Endothelial cell of umbilical vein (primary cell): ENCODE data around the gene HOMER1. TPM values are rescaled to one million over a fixed set of nuclear protein-coding genes. Genes with fewer than 3 reads are reported as not detected.

Source experiments
- BruUV-seq: library from RNA; stranded (reverse); fragments of 400-500 nt; replicated peaks from 2 replicates; lab custom pipeline; 2021; lab: Mats Ljungman, UMichigan
- CTCF ChIA-PET: fragments of 300-600, 350-600 bp; sonication (Branson Sonifier 250); formaldehyde crosslinking; loops from one replicate; lab custom pipeline; 2021; ENCODE audit warnings: antibody characterized with exemption, inconsistent platforms; lab: Charles Lee
- POLR2A ChIA-PET: fragments of 300-600, 350-600 bp; sonication (Branson Sonifier 250); formaldehyde crosslinking; loops from one replicate; lab custom pipeline; 2021; ENCODE audit warnings: antibody characterized with exemption, inconsistent platforms; lab: Charles Lee
- DNase-seq: peaks from one replicate; pipeline ENCODE4 v3.0.0-alpha.2; 2011; ENCODE audit warnings: low read depth, low spot score
- FAIRE-seq: peaks from 2 replicates; lab custom pipeline; 2011; peaks lifted over from hg19 to GRCh38; lab: Jason Lieb, UNC
- H2AFZ ChIP-seq: 2 replicates; pipeline ENCODE4 v1.6.0; 2012; ENCODE audit warnings: low read depth, low read length, control low read depth, inconsistent platforms
- H3K27ac ChIP-seq: 2 replicates; pipeline ENCODE4 v1.5.1; 2011; ENCODE audit warnings: low read depth, mild to moderate bottlenecking, control low read depth, low read length, moderate library complexity; ENCODE audit not compliant: insufficient read depth
- H3K27me3 ChIP-seq, 2 experiments: 2 replicates each; pipeline versions ENCODE4 v1.6.0 to v1.6.1; 2011; ENCODE audit warnings: low read length in 2 of 2, mixed read lengths in 1 of 2; ENCODE audit not compliant: control insufficient read depth in 2 of 2, insufficient read depth in 2 of 2
- H3K36me3 ChIP-seq, 2 experiments: 2 replicates in 1 of 2; 3 replicates in 1 of 2; pipeline ENCODE4 v1.5.1; 2011; ENCODE audit warnings: low read length in 2 of 2, mild to moderate bottlenecking in 1 of 2, moderate library complexity in 1 of 2; ENCODE audit not compliant: control insufficient read depth in 2 of 2, insufficient read depth in 2 of 2; ENCODE audit errors: extremely low read depth in 1 of 2
- H3K4me1 ChIP-seq: 3 replicates; pipeline ENCODE4 v1.5.1; 2011; ENCODE audit warnings: mild to moderate bottlenecking, low read length; ENCODE audit not compliant: control insufficient read depth, insufficient read depth; ENCODE audit errors: extremely low read depth
- H3K4me2 ChIP-seq: 2 replicates; pipeline ENCODE4 v1.6.1; 2011; ENCODE audit warnings: low read length, control low read depth, mixed read lengths; ENCODE audit not compliant: insufficient read depth
- H3K4me3 ChIP-seq, 3 experiments: fragments of 200-600 bp in 1 of 3; sonication (generic), shearing (Covaris generic) in 1 of 3; replicated peaks in 1 of 3; 2 replicates each; pipeline ENCODE4 v1.5.1; 2011 to 2016; ENCODE audit warnings: control low read depth in 3 of 3, low read length in 3 of 3, mild to moderate bottlenecking in 2 of 3, inconsistent platforms in 1 of 3, low read depth in 1 of 3, moderate library complexity in 1 of 3; ENCODE audit not compliant: insufficient read depth in 1 of 3
- H3K79me2 ChIP-seq: 2 replicates; pipeline ENCODE4 v1.6.0; 2012; ENCODE audit warnings: low read length, inconsistent platforms; ENCODE audit not compliant: control insufficient read depth, insufficient read depth
- H3K9ac ChIP-seq: replicated peaks from 2 replicates; pipeline ENCODE3; 2011; ENCODE audit warnings: low read length, control low read depth; ENCODE audit not compliant: insufficient read depth; ENCODE audit errors: extremely low read depth
- H3K9me1 ChIP-seq: replicated peaks from 3 replicates; pipeline ENCODE4 v1.6.0; 2011; ENCODE audit warnings: mild to moderate bottlenecking, low read length; ENCODE audit not compliant: control insufficient read depth, insufficient read depth; ENCODE audit errors: extremely low read depth
- H3K9me3 ChIP-seq: replicated peaks from 2 replicates; pipeline ENCODE4 v1.5.1; 2012; ENCODE audit warnings: low read length, inconsistent platforms; ENCODE audit not compliant: control insufficient read depth, insufficient read depth
- H4K20me1 ChIP-seq: replicated peaks from 2 replicates; pipeline ENCODE3; 2011; ENCODE audit warnings: mild to moderate bottlenecking, low read length; ENCODE audit not compliant: control insufficient read depth, insufficient read depth; ENCODE audit errors: extremely low read depth
- EZH2 ChIP-seq: IDR thresholded peaks from 2 replicates; pipeline ENCODE4 v1.6.1; 2012; ENCODE audit warnings: borderline replicate concordance, low read depth, mild to moderate bottlenecking, moderate library complexity, low read length, inconsistent platforms; ENCODE audit not compliant: severe bottlenecking
- FOS ChIP-seq: IDR thresholded peaks from 2 replicates; pipeline ENCODE4 v1.6.1; 2011; ENCODE audit warnings: mild to moderate bottlenecking, low read length, moderate library complexity, borderline replicate concordance; ENCODE audit not compliant: insufficient read depth
- GATA2 ChIP-seq: IDR thresholded peaks from 2 replicates; pipeline ENCODE4 v1.7.0; 2011; ENCODE audit warnings: low read depth, mild to moderate bottlenecking, moderate library complexity, mixed read lengths, low read length; ENCODE audit not compliant: insufficient read length, insufficient read depth
- JUN ChIP-seq: IDR thresholded peaks from 2 replicates; pipeline ENCODE4 v1.6.1; 2011; ENCODE audit warnings: borderline replicate concordance, low read depth; ENCODE audit not compliant: insufficient read length, insufficient read depth
- MYC ChIP-seq: IDR thresholded peaks from one replicate; pipeline ENCODE4 v1.6.1; 2011; ENCODE audit warnings: mild to moderate bottlenecking, low read depth, low read length
- POLR2A ChIP-seq: IDR thresholded peaks from 2 replicates; pipeline ENCODE4 v1.6.1; 2012; ENCODE audit warnings: low read depth, mild to moderate bottlenecking, control low read depth, low read length
- POLR2AphosphoS5 ChIP-seq: IDR thresholded peaks from 2 replicates; pipeline ENCODE4 v1.6.1; 2012; ENCODE audit warnings: low read depth, mild to moderate bottlenecking, control low read depth, low read length, moderate library complexity; ENCODE audit not compliant: insufficient read depth
- dilution Hi-C: fragments of 300-500 bp; cut with MboI; formaldehyde crosslinking; loops from one replicate; pipeline ENCODE4 v1.15.0; 2019; ENCODE audit warnings: low sequenced_read_pairs; ENCODE audit not compliant: extremely low pct_ligation_motif_present
- intact Hi-C: fragments of 100-400 bp; cut with micrococcal nuclease; formaldehyde crosslinking; loops from one replicate; pipeline ENCODE4 v1.10.0; 2022
- polyA plus RNA-seq, 4 experiments: library from polyadenylated mRNA; depleted of rRNA in 3 of 4; stranded (reverse) in 3 of 4; unstranded in 1 of 4; fragments of >200 nt; gene quantifications; 2 replicates each; pipeline versions ENCODE4 v1.2.1 to v1.2.3, GENCODE V29; 2011 to 2012; ENCODE audit warnings: missing spikeins in 1 of 4
- total RNA-seq: library from RNA; stranded (reverse); gene quantifications from 2 replicates; pipeline ENCODE4 v1.2.3, GENCODE V29; 2021
- TF ChIP-seq, protein P1 (sequence below), 2 donors: IDR thresholded peaks; 1 replicate in 1 of 2; 2 replicates in 1 of 2; pipeline ENCODE4 v1.5.1; 2011; ENCODE audit warnings: low read length in 2 of 2, mild to moderate bottlenecking in 2 of 2, moderate library complexity in 2 of 2, control low read depth in 1 of 2, inconsistent platforms in 1 of 2, low read depth in 1 of 2; ENCODE audit not compliant: insufficient read depth in 1 of 2; ENCODE audit errors: extremely low read depth in 1 of 2
- TF ChIP-seq, protein P2 (sequence below): IDR thresholded peaks from 2 replicates; pipeline ENCODE4 v1.6.1; 2011; ENCODE audit not compliant: insufficient read depth, insufficient read length

Gene HOMER1
- total and polyA plus RNA-seq, 2 donors (not counting 3 experiments of a cell fraction or from before 2014, with no cell fraction given): 0.57 to 3.9 TPM

DNA sequence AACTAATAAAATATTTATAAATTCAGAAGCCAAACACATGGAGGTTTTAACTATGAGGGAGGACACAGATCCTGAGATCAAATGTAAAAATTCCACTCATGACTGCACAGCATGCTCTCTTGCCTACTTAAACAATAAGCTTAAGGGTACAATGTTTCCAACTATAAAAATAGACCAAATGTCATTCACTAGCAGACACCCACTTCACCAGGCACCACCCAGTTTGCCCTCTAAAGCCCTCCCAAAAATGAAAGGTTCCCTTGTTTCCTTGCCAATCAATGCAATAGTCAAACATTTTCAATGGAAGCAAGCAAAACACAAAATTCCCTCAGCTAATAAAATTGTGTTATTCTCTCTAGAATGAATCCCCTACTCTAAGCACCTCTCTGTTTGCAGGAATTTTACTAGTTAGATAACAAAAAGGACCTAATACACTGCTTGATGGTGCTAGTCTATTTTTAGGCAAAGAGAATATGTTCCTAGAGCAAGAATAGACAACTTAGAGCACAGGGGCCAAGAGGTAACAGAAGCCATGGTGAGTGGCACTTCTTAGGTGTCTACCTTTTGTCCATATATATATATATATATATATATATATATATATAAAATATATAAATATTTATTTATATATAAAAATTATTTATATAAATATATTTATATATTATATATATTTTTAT lies 135.3 kb downstream of the HOMER1 start:
- ChIA-PET POLR2A (no interaction called here), CTCF (no interaction called here)
- Histone ChIP-seq H3K27ac (no peak overlapping the region), H4K20me1 (no peaks in the 10 kb centered on the region), H3K4me1 (no peaks in the 10 kb centered on the region), H3K36me3 (no peaks in the 10 kb centered on the region), H3K4me2 (no peak overlapping the region), H3K4me3 (no peak overlapping the region), H3K9ac (no peak overlapping the region), H3K79me2 (no peaks in the 10 kb centered on the region), H3K9me1 (no peaks in the 10 kb centered on the region), H2AFZ (no peak overlapping the region), H3K9me3 (no peaks in the 10 kb centered on the region), H3K27me3 (no peaks in the 10 kb centered on the region)
- no peak for TF ChIP-seq FOS
- no peak for TF ChIP-seq POLR2A
- DNase-seq: no peak
- dilution Hi-C loops (no loop called here), intact Hi-C loops (no loop called here)
- BruUV-seq: no TSS peak
- peak; percentile 28 for FAIRE-seq

DNA sequence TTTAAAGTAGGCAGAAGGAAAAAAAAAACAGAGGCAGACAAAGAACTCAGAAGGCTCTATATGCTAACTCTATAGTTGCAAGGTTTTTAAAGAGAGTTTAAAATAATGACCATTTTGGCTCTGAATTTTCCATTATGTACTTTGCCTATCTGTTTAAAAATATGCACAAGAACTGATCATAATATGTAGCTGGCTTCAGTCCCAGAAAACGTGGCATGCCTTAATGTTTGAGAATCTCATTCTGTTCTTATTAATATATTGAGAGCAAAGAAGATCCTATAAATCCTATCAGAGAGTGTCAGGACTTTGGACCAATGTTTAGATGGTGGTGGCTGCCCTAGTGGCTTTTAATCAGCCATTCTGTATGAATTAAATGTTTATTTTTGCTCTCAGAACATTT lies 156.5 kb downstream of the HOMER1 start:
- no peak overlapping the region for H3K9ac ChIP-seq
- CTCF ChIA-PET: interaction anchor here (1.5 kb wide), 1 partner anchor 18 kb away, joined by 3 read pairs; no protein-coding TSS in a partner anchor
- no peaks in the 10 kb centered on the region for H3K36me3 ChIP-seq
- no peak overlapping the region for H3K4me2 ChIP-seq
- FAIRE-seq: no peak
- H3K79me2 ChIP-seq: no peaks in the 10 kb centered on the region
- H3K9me3 ChIP-seq: no peaks in the 10 kb centered on the region
- POLR2A ChIA-PET: no interaction called here
- H3K27ac ChIP-seq: no peak overlapping the region
- no peaks in the 10 kb centered on the region for H3K9me1 ChIP-seq
- no peak overlapping the region for H3K4me3 ChIP-seq
- intact Hi-C loops (no loop called here), dilution Hi-C loops (no loop called here)
- BruUV-seq: no TSS peak
- no peak for DNase-seq
- H3K27me3 ChIP-seq: no peaks in the 10 kb centered on the region
- TF ChIP-seq EZH2: no peak
- TF ChIP-seq GATA2: no peak
- no peak for TF ChIP-seq POLR2A
- no peak for TF ChIP-seq MYC
- TF ChIP-seq POLR2AphosphoS5: no peak
- TF ChIP-seq FOS: no peak
- TF ChIP-seq JUN: no peak
- TF ChIP-seq, protein P1, sequence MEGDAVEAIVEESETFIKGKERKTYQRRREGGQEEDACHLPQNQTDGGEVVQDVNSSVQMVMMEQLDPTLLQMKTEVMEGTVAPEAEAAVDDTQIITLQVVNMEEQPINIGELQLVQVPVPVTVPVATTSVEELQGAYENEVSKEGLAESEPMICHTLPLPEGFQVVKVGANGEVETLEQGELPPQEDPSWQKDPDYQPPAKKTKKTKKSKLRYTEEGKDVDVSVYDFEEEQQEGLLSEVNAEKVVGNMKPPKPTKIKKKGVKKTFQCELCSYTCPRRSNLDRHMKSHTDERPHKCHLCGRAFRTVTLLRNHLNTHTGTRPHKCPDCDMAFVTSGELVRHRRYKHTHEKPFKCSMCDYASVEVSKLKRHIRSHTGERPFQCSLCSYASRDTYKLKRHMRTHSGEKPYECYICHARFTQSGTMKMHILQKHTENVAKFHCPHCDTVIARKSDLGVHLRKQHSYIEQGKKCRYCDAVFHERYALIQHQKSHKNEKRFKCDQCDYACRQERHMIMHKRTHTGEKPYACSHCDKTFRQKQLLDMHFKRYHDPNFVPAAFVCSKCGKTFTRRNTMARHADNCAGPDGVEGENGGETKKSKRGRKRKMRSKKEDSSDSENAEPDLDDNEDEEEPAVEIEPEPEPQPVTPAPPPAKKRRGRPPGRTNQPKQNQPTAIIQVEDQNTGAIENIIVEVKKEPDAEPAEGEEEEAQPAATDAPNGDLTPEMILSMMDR (IDR thresholded peaks at IDR 0.05; ENCODE audit: extremely low read depth in 1 of 2, insufficient read depth in 1 of 2, low read depth in 1 of 2, low read length in 2 of 2): no peak
- TF ChIP-seq, protein P2, sequence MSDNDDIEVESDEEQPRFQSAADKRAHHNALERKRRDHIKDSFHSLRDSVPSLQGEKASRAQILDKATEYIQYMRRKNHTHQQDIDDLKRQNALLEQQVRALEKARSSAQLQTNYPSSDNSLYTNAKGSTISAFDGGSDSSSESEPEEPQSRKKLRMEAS: no peak
- no peaks in the 10 kb centered on the region for H4K20me1 ChIP-seq
- H3K4me1 ChIP-seq: no peaks in the 10 kb centered on the region
- H2AFZ ChIP-seq: no peak overlapping the region
